K562 (cell line): ENCODE results near the gene C16orf92. TPM values are rescaled to one million over a fixed set of nuclear protein-coding genes. Genes with fewer than 3 reads are reported as not detected.
A peak's percentile ranks its signal among the peaks of the same experiment; 100 is the strongest.

Experiments
- CEBPB ChIP-seq: fragments of 450-650 bp; IDR thresholded peaks from 2 replicates; pipeline ENCODE4 v1.6.1; 2016; ENCODE audit warnings: missing genetic modification characterization, missing compliant biosample characterization
- DIDO1 ChIP-seq: fragments of 450-650 bp; IDR thresholded peaks from 2 replicates; pipeline ENCODE4 v1.6.1; 2016; ENCODE audit warnings: low read depth, missing biosample characterization, missing genetic modification characterization
- ESRRA ChIP-seq: fragments of 450-650 bp; IDR thresholded peaks from 2 replicates; pipeline ENCODE4 v1.6.1; 2014; ENCODE audit warnings: low read depth, mild to moderate bottlenecking, moderate library complexity, borderline replicate concordance
- EZH2 ChIP-seq: IDR thresholded peaks from 2 replicates; pipeline ENCODE4 v1.6.1; 2012; ENCODE audit warnings: low read depth, mild to moderate bottlenecking, inconsistent platforms, low read length, borderline replicate concordance
- FOSL1 ChIP-seq: fragments of 200-800 bp; sonication (Bioruptor generic); conservative IDR thresholded peaks from 2 replicates; pipeline ENCODE4 v1.6.1; 2016; ENCODE audit warnings: missing genetic modification characterization, missing compliant biosample characterization
- FOXP1 ChIP-seq: sonication (generic); formaldehyde crosslinking; IDR thresholded peaks from 2 replicates; pipeline ENCODE4 v1.8.0; 2022; ENCODE audit warnings: mild to moderate bottlenecking, missing genetic modification reagents
- KLF13 ChIP-seq: fragments of 450-650 bp; IDR thresholded peaks from 2 replicates; pipeline ENCODE4 v1.6.1; 2016; ENCODE audit warnings: missing genetic modification characterization, low read depth, mild to moderate bottlenecking, missing compliant biosample characterization, moderate library complexity, borderline replicate concordance
- PHTF2 ChIP-seq: fragments of 250-450 bp; sonication (Bioruptor Pico); IDR thresholded peaks from 2 replicates; pipeline ENCODE4 v1.5.0; 2021; ENCODE audit warnings: mild to moderate bottlenecking
- PML ChIP-seq: IDR thresholded peaks from 2 replicates; pipeline ENCODE4 v1.6.1; 2012; ENCODE audit warnings: low read length, inconsistent platforms
- PRMT5 ChIP-seq: sonication (generic); formaldehyde crosslinking; IDR thresholded peaks from 2 replicates; pipeline ENCODE4 v1.5.0; 2020; ENCODE audit warnings: missing genetic modification reagents
- SIX5 ChIP-seq, 2 experiments: IDR thresholded peaks; 2 replicates each; pipeline ENCODE4 v1.6.1; 2011; ENCODE audit warnings: low read length in 2 of 2, borderline replicate concordance in 1 of 2, low read depth in 1 of 2, mild to moderate bottlenecking in 1 of 2, moderate library complexity in 1 of 2; ENCODE audit not compliant: insufficient read depth in 1 of 2
- SOX6 ChIP-seq: fragments of 450-650 bp; IDR thresholded peaks from 2 replicates; pipeline ENCODE4 v1.6.1; 2014; ENCODE audit warnings: mild to moderate bottlenecking
- TCF3 ChIP-seq: sonication (generic); formaldehyde crosslinking; IDR thresholded peaks from 2 replicates; pipeline ENCODE4 v1.4.0; 2020; ENCODE audit warnings: mild to moderate bottlenecking, missing genetic modification reagents
- ZFX ChIP-seq: sonication (generic); formaldehyde crosslinking; IDR thresholded peaks from 2 replicates; pipeline ENCODE4 v1.8.0; 2022; ENCODE audit warnings: mild to moderate bottlenecking, missing genetic modification reagents, moderate library complexity
- ZNF311 ChIP-seq: fragments of 250-450 bp; sonication (Bioruptor Pico); IDR thresholded peaks from 2 replicates; pipeline ENCODE4 v1.4.0; 2020; ENCODE audit warnings: mild to moderate bottlenecking, moderate library complexity
- ZNF696 ChIP-seq: fragments of 250-450 bp; sonication (Bioruptor Pico); conservative IDR thresholded peaks from 2 replicates; pipeline ENCODE4 v1.4.0; 2020; ENCODE audit warnings: mild to moderate bottlenecking, moderate library complexity
- ZNF764 ChIP-seq: fragments of 250-450 bp; sonication (Bioruptor Pico); IDR thresholded peaks from 2 replicates; pipeline ENCODE4 v1.4.0; 2020; ENCODE audit warnings: low read depth, mild to moderate bottlenecking, moderate library complexity
- polyA plus RNA-seq, 8 experiments: library from polyadenylated mRNA; depleted of rRNA in 4 of 8; stranded (reverse) in 5 of 8; unstranded in 3 of 8; fragments of >200 nt; fragmentation: Nextera tagmentation in 2 of 8; fragmentation: Illumina TruSeq in 1 of 8; extraction: Ambion mirVana in 2 of 8; extraction: Trizol in 1 of 8; gene quantifications; 2 replicates each; pipeline versions ENCODE4 v1.2.1 to v1.2.3, GENCODE V29; 2011 to 2014; ENCODE audit warnings: inconsistent platforms in 1 of 8, missing spikeins in 1 of 8
- total RNA-seq, 7 experiments: library from RNA; depleted of rRNA in 6 of 7; stranded (reverse); fragments of >200 nt in 6 of 7; fragmentation: Illumina TruSeq in 2 of 7; extraction: Trizol in 2 of 7; gene quantifications; 2 replicates each; pipeline versions ENCODE4 v1.2.1 to v1.2.3, GENCODE V29; 2011 to 2021; ENCODE audit warnings: low replicate concordance in 1 of 7
- TF ChIP-seq, protein P1 (sequence below): fragments of 450-650 bp; conservative IDR thresholded peaks from 2 replicates; pipeline ENCODE4 v1.6.1; 2016; ENCODE audit warnings: missing genetic modification characterization, low read depth, mild to moderate bottlenecking, control low read depth, missing compliant biosample characterization
- TF ChIP-seq, protein P2 (sequence below): fragments of 450-650 bp; IDR thresholded peaks from 2 replicates; pipeline ENCODE4 v1.6.1; 2017; ENCODE audit warnings: antibody characterized with exemption
- TF ChIP-seq, protein P3 (sequence below): fragments of 250-450 bp; sonication (Bioruptor Pico); IDR thresholded peaks from 2 replicates; pipeline ENCODE4 v1.4.0; 2020; ENCODE audit warnings: borderline replicate concordance
- TF ChIP-seq, protein P4 (sequence below): fragments of 150-350 bp; conservative IDR thresholded peaks from 2 replicates; pipeline ENCODE4 v1.6.1; 2014; ENCODE audit warnings: low read length

The C16orf92 gene
- total and polyA plus RNA-seq, 9 of the 15 experiments (the other 6 are each of a cell fraction or from before 2014, with no cell fraction given): not detected

DNA sequence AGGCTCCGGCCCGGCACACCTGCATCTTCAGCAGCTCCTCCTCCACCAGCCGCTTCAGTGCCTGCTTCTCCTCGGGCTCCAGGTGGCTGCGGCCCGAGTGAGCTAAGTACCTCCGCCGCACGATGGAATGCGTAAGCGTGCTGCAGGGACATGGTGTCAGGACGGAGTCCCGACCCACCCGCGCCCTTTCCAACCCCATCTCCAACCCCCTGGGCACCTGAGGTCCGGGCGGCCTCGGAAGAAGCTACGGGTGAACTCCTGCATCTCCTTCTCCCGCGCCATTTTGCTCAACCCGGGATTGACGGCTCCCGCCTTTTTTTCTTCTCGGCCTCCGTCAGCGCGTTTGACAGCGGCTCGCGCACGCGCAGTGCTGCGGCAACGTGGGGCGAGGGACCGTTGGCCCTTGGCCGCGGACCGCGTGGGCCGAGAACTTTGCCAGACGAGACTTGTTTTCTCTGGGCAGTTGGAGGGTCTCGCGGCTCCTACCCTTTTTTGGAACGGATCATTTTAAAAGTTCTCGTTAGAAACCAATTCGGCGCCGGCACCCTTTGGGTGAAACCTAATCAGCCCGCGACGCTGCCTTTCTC lies 27.6 kb upstream of the C16orf92 start, which contains the start of gene HIRIP3 (continued):
- TF ChIP-seq PRMT5 (CRISPR knock-in tag): no peak
- 0 out of 2 replicates have a peak, but pooled peaks have one; percentile 13 for TF ChIP-seq TCF3 (CRISPR knock-in tag)
- no peak; the same call in 1 of the 2 replicates for TF ChIP-seq DIDO1 (tag)
- TF ChIP-seq, protein P1, sequence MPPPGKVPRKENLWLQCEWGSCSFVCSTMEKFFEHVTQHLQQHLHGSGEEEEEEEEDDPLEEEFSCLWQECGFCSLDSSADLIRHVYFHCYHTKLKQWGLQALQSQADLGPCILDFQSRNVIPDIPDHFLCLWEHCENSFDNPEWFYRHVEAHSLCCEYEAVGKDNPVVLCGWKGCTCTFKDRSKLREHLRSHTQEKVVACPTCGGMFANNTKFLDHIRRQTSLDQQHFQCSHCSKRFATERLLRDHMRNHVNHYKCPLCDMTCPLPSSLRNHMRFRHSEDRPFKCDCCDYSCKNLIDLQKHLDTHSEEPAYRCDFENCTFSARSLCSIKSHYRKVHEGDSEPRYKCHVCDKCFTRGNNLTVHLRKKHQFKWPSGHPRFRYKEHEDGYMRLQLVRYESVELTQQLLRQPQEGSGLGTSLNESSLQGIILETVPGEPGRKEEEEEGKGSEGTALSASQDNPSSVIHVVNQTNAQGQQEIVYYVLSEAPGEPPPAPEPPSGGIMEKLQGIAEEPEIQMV: peak; percentile 61; the same call in 1 of the 2 replicates
- TF ChIP-seq, protein P2, sequence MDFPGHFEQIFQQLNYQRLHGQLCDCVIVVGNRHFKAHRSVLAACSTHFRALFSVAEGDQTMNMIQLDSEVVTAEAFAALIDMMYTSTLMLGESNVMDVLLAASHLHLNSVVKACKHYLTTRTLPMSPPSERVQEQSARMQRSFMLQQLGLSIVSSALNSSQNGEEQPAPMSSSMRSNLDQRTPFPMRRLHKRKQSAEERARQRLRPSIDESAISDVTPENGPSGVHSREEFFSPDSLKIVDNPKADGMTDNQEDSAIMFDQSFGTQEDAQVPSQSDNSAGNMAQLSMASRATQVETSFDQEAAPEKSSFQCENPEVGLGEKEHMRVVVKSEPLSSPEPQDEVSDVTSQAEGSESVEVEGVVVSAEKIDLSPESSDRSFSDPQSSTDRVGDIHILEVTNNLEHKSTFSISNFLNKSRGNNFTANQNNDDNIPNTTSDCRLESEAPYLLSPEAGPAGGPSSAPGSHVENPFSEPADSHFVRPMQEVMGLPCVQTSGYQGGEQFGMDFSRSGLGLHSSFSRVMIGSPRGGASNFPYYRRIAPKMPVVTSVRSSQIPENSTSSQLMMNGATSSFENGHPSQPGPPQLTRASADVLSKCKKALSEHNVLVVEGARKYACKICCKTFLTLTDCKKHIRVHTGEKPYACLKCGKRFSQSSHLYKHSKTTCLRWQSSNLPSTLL: no peak
- no peak; the same call in 1 of the 2 replicates for TF ChIP-seq FOSL1 (tag)
- TF ChIP-seq PHTF2 (CRISPR knock-in tag): no peak
- TF ChIP-seq ZFX: no peak
- TF ChIP-seq PML: peak; percentile 69; the same call in 1 of the 2 replicates
- TF ChIP-seq, protein P3, sequence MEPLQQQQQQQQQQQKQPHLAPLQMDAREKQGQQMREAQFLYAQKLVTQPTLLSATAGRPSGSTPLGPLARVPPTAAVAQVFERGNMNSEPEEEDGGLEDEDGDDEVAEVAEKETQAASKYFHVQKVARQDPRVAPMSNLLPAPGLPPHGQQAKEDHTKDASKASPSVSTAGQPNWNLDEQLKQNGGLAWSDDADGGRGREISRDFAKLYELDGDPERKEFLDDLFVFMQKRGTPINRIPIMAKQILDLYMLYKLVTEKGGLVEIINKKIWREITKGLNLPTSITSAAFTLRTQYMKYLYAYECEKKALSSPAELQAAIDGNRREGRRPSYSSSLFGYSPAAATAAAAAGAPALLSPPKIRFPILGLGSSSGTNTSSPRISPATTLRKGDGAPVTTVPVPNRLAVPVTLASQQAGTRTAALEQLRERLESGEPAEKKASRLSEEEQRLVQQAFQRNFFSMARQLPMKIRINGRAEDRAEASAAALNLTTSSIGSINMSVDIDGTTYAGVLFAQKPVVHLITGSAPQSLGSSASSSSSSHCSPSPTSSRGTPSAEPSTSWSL (CRISPR knock-in tag): no peak
- TF ChIP-seq ZNF764 (CRISPR knock-in tag): no peak
- no peak for TF ChIP-seq SOX6
- TF ChIP-seq CEBPB (tag): no peak
- TF ChIP-seq ZNF696 (CRISPR knock-in tag): no peak; the same call in 1 of the 2 replicates
- TF ChIP-seq ESRRA: no peak
- TF ChIP-seq FOXP1 (CRISPR knock-in tag): no peak; the same call in 1 of the 2 replicates
- TF ChIP-seq EZH2: no peak
- no peak for TF ChIP-seq SIX5 (IDR thresholded peaks at IDR 0.05; ENCODE audit: borderline replicate concordance in 1 of 2, insufficient read depth in 1 of 2, low read depth in 1 of 2, low read length in 2 of 2)
- TF ChIP-seq, protein P4, sequence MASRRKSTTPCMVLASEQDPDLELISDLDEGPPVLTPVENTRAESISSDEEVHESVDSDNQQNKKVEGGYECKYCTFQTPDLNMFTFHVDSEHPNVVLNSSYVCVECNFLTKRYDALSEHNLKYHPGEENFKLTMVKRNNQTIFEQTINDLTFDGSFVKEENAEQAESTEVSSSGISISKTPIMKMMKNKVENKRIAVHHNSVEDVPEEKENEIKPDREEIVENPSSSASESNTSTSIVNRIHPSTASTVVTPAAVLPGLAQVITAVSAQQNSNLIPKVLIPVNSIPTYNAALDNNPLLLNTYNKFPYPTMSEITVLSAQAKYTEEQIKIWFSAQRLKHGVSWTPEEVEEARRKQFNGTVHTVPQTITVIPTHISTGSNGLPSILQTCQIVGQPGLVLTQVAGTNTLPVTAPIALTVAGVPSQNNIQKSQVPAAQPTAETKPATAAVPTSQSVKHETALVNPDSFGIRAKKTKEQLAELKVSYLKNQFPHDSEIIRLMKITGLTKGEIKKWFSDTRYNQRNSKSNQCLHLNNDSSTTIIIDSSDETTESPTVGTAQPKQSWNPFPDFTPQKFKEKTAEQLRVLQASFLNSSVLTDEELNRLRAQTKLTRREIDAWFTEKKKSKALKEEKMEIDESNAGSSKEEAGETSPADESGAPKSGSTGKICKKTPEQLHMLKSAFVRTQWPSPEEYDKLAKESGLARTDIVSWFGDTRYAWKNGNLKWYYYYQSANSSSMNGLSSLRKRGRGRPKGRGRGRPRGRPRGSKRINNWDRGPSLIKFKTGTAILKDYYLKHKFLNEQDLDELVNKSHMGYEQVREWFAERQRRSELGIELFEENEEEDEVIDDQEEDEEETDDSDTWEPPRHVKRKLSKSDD: no peak
- TF ChIP-seq KLF13: no peak
- TF ChIP-seq ZNF311 (CRISPR knock-in tag): no peak
